ENCODE results near the gene FLRT2.

The FLRT2 gene, protein sequence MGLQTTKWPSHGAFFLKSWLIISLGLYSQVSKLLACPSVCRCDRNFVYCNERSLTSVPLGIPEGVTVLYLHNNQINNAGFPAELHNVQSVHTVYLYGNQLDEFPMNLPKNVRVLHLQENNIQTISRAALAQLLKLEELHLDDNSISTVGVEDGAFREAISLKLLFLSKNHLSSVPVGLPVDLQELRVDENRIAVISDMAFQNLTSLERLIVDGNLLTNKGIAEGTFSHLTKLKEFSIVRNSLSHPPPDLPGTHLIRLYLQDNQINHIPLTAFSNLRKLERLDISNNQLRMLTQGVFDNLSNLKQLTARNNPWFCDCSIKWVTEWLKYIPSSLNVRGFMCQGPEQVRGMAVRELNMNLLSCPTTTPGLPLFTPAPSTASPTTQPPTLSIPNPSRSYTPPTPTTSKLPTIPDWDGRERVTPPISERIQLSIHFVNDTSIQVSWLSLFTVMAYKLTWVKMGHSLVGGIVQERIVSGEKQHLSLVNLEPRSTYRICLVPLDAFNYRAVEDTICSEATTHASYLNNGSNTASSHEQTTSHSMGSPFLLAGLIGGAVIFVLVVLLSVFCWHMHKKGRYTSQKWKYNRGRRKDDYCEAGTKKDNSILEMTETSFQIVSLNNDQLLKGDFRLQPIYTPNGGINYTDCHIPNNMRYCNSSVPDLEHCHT

DNA sequence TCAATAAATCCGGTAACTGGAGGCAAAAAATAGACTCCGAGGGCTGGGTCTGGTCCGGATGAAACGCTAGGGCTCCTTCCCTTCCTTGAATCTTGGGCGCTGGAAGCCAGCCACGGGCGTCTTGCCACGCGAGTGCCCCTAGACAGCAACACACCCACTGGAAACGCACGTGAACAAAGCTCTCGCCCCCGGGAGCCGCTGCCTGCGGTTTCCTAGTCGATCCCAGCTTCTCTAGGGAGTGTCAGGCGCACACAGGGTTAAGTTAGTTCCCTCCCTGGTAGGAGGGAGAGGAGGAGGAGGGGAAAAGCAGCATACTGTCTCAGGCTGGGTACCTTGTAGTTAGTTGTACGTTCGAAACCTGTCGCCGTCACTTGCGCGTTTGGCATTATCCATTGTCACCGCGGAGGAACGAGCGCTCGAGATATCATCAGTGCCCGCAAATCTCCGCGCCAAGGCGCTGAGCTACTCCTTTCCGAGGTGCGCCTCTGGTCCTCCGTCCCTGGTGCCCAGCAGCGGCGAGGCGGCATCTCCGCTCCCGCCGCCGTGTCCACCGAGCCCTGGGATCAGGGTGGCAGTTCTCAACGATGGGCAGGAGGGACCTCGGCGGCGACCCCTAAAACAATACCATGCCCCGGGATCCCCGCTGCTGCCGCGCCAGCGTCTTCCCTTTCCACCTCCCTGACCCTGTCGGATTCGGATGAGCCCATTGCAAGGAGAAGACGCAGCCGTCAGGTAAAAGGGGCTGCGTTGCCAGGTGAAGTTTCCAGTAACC is at the start of gene FLRT2:
Gene FLRT2, plus strand, starts transcription at position 342 of the 772 bp plus-strand sequence. CDS start 91,371 bp downstream, outside the sequence.
- DNase-seq, result no peak

DNA sequence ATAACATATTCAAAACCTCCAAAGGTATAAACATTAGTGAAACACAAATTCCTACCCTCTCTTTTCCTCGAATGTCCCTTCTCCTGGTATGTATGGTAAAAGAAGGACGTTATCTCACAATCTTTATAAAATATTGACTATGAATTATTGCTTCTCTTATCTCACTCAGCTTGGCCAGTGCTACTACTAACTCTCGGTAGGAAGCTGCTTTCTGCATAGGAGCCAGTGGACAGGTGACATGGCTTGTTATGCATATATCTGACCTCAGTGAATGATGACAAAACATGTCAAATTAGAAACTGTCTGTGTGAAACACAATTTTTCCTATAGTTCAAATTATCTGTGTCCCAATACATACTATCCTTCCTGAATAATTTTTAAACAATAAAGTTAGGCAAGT is 48.5 kb upstream of the FLRT2 start:
- DNase-seq, result no peak

DNA sequence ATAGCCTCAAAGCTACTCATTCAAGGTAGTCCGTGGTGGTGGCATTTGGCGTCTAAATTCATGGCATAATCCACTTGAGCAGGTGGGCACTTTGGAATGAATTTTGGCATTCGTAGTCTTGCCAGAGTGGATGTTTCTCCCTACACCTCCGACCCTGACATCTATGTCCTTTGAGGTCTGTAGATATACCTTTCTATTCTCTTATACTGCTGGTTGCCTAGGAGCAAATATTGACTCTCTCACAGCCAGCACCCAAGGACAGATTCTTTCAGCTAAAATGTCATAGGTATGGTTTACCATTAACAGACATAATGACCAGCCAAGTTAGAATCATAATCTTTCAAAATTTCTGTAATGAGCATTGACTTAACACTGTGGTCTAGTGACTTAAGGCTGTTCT is 47.4 kb upstream of the FLRT2 start:
- peak; percentile 17 for DNase-seq

DNA sequence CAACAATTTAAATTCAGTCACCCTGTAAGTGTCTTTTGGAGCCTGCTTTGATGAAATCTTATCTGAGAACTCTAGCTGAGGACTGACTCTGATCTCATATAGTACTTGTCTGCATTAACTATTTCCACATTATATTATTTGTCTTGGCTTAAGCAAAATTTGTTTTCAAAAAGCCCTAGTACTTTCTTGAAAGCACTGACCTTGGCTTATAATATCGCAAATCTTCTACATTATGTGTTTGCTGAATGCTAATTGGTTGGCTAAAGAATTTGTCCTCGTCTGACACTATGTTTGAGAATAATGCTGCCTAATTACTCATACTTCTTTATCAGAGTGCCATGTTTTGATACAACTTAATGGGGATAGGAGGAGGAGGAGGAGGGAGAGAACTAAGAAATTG is 46.9 kb upstream of the FLRT2 start:
- no peak for DNase-seq

DNA sequence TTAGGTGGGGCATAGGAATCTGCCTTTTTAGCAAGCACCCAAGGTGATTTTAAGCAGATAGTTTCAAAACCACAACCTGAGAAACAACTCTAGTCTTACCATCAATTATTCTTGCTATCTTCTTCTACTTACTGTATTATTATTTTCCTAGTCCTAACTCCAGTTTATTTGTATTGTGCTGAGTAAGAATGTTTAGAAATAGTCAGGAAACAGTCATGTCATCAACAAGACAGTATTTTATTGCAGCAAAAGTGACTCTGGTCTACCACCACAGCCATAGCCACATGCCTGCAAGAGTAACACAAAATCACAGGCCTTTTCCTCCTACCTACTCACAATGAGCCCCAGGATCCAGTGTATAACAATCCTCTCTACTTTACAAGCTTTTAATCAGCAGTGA is 46.3 kb upstream of the FLRT2 start:
- peak; percentile 10 for DNase-seq

DNA sequence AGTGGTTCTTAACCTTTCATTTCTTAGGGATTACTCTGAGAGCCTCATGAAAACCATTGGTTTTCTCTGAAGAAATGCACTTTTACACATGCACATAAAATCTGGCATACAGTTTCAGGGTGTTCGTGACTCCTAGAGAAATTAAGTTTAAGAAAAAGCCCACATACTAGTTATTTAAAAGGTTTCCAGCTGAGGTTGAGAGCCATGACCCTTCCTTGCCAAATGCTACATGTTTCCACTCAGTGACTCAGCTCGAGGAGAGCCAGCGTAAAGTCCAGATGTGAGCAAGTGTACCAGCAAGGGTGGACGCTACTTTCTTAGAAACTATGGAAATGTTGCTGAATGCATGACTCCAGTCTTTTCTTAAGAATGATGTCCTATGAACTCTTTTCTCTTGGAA is 42.7 kb upstream of the FLRT2 start:
- DNase-seq, result no peak

DNA sequence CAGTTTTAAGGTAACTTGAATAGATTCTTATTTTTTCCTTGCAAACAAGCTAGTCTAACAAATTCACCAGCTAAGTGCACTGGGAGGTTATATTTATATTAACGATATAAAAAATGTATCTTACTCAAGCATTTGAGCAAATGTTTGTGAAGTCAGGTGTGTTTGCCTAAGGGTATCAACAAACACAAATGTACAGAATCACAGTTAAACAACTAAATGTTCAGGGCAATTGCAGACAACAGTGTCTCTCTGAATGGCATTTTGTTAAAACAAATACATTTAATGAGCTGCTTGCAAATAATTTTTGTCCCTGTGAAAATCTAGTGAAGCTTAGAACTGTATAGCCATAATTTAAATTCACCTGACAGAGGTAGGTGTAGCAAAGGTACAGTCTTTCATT is 28.2 kb upstream of the FLRT2 start:
- DNase-seq, result no peak

DNA sequence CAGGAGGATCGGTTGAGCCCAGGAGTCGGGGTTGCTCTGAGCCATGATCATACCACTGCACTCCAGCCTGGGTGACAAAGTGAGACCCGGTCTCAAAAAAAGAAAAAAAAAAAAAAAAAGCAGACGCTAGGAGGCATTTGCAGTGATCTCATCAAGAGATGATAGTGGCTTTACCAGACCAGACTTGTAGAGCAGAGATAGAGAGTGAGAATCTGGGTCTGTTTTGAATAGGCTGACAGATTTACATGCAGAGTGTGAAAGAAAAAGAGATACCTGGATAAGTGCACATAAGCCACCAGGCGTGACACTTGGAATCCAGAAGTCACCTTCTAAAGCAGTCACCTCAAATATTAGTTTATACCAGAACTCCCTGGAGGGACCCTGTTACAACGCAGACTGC is 21.1 kb upstream of the FLRT2 start:
- DNase-seq, result no peak

DNA sequence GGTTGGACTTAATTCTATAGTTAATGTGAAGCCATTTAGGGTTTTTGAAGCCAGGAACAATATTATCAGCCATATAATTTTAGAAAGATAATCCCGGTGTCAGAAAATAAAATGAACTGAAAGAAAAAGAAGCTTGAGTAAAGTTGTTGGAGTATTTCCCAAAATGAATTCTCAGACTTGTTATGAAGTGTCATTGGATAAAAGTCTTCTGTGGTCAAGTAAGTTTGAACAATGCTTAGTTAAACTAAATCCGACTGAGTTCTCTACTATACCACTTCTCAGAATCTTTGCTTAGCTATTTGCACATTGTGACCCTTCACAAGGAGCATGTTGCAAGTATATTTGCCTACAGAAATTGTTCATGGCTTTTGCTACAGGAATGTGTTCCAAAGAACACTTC is 17.5 kb upstream of the FLRT2 start:
- DNase-seq, result no peak

DNA sequence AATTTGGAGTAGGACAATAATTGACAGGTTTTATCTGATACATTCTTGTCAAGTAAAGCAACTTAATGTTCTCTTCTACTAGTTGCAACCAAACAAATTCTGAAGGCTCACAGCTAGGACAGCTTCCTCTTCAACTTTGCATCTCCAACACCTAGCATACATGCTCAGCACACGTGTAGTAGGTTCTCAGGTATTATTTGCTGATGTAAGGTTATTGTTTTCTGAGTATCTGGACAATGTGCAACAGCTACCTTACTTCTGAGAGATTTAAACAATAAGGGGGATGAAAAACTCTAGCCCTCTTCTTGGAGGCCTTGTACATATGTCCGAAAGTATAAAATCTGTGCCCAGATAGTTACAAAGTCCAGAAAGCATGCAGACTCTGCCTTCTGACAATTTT is 15.5 kb upstream of the FLRT2 start:
- DNase-seq, result no peak

DNA sequence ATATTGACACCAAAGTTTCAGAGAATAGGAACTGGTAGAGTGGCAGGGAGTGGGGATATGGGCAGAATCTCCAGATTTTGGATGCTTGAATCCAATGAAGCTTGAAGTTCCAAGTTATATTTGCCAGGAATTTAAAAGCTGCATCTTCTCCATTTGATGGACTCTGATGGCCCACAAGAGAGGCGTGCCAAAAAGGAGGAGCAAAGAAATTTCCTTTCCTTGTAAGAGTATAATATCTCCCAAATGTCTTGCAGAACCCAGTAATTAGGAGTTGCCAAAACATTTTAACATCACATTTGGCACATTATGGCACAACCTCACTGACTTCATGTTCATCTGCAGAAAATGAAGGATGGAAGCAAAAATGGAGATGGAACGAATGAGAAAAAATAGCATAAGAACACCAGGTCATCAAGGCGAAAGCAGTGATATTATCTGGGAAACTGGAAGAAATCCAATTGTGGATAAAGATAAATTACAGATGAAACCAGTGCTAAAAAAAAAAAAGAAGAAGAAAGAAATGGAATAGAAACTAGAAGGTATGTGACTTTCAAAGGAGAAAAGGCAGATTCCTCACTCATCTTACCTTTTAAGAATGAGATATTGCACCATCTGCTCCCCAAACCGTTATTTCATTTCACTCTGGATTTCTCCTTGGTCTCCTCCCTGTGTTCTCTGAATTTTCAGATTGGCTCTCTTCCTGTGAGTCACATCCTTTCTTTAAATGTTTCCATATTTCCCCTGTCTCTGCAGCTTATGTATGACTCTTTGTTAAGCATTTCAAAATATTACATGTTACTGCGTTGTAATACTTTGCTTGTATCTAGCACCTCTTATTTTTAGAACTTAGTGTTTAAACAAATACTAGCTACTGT is 13.5 kb upstream of the FLRT2 start:
- peak; percentile 48 for DNase-seq

DNA sequence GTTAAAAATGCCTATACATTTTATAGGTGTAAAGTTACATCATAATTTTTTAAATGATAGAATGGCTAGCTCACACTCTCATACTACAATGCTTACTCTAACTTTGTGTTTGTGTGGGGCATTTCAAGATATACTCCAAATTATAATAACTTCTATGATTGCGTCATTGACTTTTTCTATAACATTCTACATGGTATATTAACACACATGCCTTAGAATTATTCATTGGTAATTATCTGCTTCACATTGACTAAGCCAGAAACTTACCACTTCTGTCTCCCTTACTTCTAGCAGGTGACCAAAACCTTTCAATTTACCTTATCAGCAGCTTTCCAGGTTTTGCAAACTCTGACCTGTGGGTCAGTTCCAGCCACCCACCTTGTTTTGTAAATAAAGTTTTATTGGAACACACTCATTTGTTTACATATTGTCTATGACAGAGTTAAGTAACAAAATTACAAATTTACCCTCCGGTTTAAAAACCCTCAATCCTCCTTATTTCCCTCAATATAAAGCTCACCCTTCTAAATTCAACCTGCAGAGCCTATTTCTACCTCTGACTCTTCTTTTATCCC is 12.7 kb upstream of the FLRT2 start:
- no peak for DNase-seq

DNA sequence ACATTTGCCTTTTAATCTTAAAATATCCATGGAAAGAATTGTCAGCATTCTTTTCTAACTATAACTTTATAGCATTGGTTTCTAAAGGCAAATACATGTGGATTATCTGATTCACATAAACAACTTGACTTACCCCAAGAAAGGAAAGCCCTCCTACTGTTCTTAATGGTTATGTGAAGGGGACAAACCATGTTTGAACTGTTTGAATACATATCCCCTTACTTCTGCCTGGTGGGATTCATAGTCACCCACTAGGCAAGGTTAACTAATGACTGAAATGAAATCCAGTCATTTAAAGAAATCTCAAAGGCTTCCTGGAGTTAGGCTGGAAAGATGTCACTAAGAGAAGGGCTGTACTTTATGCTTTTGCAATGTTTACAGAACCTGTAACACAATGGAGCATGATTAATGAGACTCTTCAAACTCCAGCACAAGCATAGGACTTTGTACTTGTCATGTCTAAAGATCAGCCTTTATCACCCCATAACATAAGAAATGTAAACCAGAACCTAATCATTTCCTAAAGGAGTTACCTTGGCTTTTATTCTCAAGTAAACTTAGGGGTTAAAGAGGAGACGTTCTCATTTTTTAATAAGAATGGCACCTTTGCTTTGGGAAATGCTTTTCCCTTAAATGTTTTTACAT is 10.2 kb upstream of the FLRT2 start:
- DNase-seq, result no peak

DNA sequence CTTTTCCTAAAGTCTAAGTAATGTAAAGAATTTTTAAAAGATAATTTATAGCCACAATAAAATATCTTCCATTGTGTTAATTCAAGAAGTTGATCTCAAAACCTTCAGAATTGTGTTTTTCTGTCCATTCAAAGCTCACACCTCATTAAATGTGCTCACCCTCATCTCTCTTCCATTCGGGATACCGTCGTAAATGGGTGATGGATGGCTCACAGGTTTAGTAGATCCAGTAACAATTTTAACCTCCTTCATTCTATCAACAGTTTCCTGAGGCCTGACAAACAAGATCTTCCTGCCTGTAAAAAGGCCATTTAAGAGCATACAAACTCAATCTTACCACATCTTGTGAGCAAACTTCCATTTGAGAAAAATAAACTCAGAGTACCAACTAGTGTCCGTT is 9.4 kb upstream of the FLRT2 start:
- DNase-seq, result no peak

DNA sequence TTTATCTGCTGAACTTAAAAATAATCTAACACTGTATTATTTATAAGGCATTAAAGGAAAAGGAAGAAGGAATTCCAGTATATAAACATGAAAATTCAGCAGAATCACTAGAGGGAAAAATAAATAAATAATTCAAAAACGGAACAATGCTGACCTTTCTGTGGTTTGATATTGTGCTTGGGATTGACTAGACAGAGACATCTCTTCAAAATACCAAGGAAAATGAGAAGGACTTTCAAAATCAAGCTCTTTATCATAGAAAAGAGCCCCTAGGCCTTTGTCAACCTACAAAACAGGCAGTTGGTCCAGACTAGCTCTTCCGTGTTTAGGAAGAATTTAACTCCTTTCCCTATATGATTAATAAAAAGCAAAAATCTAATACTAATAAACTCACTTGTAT is 6.3 kb upstream of the FLRT2 start:
- no peak for DNase-seq

DNA sequence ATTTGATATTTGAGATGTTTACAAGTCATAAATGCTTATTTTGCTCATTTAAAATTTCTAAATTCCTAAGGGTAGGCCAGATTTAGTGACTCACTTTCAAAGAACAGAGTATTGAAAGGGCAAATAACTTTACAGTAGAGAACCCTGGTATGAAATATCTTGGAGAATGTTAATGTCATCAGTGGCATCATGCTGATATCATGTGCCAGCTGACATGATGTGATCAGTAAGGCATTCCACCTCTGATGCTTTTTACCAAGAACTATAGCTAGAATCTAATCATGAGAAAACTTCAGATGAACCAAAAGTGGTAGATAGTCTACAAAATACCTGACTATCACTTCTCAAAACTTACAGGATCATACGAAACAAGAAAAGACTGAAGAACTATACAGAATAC is 2.9 kb upstream of the FLRT2 start:
- DNase-seq, result no peak

DNA sequence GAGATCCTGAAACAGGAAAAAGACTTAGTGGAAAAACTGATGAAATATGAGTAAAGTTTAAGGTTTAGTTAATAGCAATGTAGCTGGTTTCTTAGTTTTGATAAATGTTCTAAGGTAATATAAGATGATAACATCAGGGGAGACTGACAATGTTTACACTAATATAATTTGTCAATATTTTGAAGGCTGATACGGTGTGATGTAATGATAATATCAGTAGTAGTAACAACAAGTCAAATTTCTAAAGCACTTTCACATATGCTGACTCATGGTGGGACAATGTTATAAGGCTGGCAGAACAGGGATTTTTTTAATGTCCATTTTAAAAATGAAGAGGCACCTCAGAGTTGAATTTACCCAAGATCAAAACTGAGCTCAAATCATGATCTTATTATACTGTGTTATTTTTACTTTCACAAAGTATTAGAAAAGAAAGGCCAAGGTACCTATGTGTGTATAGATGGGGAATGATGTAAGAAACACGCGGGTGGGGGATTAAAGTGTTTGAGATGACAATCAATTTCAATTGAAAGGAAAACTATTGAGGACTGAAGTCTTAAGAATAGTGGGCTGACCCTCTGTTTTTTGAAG is 2.4 kb upstream of the FLRT2 start:
- no peak for DNase-seq

DNA sequence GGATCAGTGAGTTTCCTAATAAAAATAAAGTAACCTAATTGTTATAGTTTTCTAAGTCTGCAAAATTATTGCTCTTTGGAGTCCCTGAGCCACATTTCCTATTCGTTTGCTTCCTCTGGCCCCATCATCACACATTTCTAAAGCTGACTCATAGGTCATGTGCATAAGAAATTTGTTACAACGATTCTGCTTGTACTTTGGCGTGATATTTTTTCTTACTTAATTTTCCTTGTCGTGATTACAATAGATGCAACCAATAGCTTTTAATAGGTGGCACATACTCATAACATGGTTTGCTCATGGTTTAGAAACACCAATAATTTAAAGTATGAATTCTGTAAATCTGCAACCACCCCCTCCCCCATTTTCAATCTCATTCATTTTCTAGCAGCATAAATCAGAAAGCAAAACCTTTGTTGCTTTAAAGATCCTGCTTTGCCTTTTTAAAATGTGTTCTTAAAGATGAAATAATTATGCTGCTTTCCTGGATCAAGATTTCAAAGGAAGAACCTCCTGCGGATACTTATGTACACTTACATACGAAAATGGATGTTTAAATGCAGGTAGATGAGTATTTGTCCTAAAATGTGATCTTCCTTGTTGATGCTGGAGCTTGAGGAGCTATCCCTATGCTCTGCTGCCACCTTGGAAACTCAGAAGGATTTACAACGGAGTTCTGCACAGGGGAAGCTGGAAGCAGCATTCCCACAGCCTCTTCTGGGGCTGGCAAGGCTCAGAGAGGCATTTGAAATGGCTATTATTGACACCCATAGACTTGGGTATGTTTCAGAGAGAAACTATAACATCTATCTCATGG is 1.7 kb upstream of the FLRT2 start:
- peak; percentile 56 for DNase-seq

DNA sequence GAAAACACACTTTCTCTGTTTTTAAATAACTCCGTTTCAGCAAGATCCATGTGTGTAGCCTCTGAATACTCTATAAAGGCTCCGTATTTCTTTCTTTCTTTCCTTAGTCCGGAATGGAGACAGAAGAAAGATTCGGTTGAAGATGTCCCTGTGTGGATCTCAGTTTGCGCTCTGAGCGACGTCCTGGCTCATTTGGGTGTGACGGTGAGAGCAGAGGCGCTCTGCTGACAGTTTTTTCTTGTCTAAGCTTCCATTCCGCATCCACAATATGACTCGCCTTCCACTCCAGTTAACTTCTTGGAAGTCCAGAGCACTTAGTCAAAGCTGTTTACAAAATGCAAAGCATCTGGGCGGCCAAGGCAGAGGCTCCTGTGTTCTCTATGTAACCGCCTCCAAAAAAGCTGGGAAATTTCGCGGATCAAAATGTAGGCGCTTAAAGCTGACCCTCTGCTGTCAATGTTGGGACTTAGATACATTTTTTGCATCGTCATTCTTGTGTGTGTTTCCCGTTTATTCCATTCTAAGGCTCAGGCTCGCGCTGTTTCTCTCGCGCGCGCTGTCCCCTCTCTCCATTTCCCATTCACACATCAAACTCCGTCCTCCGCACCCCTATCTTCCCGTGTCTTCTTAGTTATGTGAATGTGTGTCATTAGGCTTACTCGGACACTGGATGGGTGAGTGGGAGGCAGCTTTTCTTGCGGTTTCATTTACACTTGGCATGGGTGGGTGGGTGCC is 880 bp upstream of the FLRT2 start:
- DNase-seq, result peak; percentile 49

DNA sequence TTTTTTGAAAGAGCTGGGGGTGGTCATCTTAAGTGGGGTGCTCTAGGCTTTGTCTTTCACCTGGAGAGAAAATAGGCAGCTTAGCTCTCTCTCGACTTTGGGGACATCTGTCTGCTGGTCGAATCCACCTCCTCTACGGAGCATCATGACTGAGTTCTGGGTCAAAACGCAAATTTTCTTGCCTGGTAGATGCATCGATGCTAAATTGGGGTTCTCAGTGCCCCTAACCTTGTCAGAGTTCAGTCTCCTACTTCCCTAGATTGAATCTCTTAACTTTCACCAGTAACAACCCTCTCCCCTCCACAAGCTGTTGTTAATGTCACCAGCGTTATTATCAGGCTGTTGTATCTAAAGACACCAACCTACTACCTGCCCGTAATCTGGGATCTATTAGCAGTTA is 682 bp downstream of the FLRT2 start:
- DNase-seq, result no peak
